NCI-H82 treated with DMSO at 0.1 percent for 48 hours (cell line): Measurements from ENCODE around the gene PRDM16.

Experiments
- DNase-seq: peaks from one replicate; lab custom pipeline; 2025; ENCODE audit not compliant: unreplicated experiment; lab: John Stamatoyannopoulos, UW

PRDM16 gene

DNA sequence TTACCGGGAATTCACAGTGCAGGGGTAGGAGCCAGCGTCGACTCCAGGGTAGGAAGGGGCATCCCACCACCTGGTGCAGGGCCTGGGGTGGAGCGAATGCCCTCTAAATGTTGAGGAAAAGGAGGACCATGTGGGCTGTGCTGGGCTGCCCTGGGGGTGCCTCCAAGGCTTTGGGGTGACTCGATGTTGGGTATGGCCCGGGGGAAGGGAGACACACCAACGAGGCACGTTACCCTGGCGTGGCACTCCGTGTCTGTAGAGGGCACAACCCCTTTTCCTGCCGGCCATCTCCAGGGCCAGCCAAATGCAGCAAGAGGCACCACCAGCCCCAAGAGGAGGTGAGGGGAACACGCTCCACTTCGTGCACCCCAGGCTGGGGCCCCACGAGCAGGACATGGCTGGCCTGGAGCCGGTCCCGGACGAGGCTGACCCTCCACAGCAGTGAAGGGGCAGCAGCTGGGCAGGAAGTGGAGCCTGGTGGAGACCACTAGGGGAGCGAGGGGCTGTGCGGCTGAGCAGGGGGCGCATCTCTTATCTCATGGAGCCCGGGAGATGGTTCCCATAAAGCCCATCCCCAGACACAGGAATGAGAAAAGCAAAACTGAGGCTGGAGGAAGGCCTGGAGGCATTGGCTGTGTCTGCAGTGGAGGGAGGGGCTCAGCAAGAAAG lies 36.5 kb upstream of the PRDM16 start:
- DNase-seq = no peak

- no peak for DNase-seq
Measured at GRCh38 chr1:3033040-3033789, 35.8 kb upstream of the PRDM16 start.

DNA sequence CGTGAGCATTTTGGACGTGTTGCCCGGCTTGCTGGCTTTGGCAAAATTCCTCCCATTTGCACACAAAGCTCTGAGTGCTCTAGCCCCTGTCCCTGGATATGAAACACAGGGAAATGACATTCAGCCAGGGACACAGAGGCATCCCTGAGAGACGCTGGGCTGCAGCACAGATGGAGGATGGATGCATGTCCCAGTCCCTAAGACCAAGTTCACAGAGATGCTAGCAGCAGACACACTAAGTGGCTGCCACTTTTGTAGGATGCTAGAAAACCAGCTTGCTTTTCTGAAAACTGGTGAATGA lies 35.3 kb upstream of the PRDM16 start:
- DNase-seq = no peak

- DNase-seq = no peak
Measured at GRCh38 chr1:3034162-3034561, 34.8 kb upstream of the PRDM16 start.

DNA sequence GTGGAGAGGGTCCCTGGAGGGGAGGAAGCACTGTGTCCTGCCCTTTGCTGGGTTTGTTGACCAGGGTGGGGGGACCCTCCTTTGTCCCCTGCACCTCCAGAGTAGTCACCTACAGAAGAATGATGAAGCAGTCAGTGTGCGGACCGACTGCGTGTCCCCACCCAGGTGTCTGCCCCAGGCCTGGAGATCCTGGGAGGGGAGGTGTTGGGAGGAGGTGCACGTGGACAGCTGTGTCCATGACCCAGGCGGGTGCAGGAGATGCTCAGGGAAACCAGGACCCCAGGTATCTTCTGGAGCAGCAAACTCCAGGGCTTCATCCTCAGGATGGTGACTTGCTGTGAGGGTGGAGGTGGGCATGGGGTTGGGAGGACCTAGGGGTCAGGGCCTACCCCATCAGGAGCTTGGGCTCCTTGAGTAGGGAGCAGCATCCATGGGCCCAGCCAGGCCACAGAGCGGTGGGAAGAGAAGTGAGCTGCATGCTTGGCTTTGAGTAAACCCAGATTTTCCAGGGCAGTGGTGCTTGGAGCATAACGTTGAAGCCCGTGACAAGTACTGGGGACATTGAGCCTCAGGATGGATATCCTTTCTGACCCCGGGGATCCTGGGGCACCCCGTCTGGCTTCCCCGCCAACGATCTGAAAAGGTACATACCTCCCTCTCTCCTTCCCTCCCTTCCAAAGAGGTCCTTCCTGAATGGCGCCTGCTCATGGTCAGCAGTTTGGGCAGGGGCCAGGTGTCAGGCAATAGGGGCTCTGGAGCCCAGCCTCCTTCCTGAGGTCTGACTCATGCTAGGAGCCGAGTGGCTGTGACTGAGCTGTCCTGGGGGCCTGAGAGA lies 34.1 kb upstream of the PRDM16 start:
- DNase-seq = no peak

GRCh38 chr1:3035563-3036446 lies 33.2 kb upstream of the PRDM16 start:
- no peak for DNase-seq

DNA sequence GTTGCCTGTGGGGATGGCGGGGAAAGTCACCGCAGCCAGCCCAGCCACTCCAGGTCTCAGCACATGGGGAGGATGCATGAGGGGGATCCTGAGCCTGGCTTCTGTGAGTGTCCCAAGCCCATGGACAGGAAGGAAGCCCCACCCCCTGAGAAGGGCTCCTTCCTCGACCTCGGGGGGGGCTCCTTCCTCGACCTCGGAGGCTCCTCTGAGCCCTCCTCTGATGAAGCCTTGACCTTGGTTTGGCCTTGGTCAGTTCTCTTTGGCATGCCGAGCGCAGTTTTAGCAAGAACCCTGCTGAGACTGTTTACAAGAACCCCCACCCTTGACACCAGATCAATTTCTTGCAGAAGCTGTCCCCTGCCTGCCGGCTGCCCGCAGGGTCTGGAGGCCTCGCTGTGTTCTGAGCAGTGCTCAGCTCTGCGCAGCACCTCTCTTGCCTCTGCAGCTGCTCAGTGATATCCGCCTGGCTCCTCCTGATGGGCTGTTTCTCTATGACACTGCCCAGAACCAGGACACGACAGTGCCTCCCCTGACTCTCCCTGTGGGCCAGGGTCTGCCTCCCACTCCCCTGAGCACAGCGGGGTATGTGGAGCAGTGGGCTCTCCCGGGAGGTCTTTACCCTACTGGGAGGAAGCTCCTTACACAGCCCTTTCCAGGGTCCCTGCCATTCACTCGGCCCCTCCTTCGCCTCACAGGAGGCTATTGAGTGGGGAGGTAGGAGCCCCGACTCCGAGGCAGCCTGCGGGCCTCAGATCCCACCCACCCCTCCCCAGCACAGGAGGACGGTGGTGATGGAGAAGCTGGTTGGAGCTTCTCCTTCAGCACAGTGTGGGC lies 32.3 kb upstream of the PRDM16 start:
- DNase-seq = no peak

DNA sequence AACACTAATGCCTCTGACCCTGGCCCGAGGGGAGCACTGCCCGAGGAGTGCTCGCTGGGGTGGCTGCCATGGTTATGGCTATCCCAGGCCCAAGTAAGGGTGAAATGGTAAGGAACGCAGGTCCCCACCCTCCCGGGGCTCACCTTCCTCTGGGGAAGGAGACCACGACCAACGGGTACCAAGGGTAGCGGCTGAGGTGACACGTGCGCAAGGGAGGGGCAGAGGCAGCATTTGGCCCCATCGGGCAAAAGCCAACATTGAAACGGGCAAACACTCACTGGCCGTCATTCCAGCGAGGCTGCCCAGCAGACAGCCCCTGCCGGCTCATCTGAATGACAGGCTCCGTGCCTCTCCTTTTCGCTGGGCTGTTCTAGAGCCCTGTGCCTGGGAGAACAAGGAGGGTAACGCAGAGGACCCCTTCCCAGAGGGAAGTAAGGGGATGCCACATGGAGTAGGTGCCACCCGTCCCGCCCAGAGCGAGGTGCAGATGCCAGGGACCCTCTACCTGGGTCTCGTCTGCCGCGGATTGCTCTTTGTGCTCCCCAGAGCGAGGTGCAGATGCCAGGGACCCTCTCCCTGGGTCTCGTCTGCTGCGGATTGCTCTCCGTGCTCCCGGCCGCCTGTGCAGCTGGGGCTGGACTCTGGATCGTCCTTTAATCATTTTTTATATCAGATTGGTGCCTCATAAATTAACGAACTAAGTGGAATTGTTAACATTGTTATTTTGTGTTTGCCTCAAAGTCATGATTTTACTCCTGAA lies 31.5 kb upstream of the PRDM16 start:
- DNase-seq = no peak

DNA sequence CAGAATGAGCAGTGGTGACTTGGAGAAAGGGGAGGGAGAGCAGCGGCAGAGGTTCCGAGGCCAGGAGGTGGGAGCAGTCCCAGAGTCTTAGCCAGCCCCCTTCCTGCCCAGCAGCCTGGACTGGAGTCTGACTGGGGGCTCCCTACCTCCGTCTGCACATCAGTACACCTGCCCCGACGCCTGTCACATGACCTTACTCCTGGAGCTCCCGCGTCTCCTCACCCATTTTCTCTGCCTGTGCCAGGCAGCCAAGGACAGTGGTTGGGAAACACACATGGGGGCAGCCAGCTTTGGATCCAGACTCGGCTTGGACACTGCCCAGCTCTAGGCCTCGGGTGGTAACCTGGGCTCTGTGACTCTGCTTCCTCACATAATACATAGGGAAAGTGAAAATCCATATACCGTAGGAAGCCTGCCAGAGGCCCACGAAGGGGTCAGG lies 30.9 kb upstream of the PRDM16 start:
- no peak for DNase-seq

- no peak for DNase-seq
Measured at GRCh38 chr1:3038571-3039181, 30.3 kb upstream of the PRDM16 start.

- no peak for DNase-seq
Measured at GRCh38 chr1:3040004-3040403, 29.0 kb upstream of the PRDM16 start.

DNA sequence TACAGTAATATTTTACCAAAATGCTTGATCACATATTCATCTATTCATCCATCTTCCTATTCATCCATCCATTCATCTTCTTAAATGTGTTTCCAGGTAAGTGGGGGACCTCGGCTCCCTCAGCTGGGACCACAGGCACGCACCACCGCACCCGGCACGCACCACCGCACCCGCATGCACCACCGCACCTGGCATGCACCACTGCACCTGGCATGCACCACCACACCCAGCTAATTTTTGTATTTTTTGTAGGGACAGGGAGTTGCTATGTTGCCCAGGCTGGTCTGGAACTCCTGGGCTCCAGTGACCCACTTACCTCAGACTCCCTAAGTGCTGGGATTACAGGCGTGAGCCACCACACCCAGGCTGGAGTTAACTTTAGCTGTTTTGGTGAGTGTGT lies 26.5 kb upstream of the PRDM16 start:
- DNase-seq = no peak

DNA sequence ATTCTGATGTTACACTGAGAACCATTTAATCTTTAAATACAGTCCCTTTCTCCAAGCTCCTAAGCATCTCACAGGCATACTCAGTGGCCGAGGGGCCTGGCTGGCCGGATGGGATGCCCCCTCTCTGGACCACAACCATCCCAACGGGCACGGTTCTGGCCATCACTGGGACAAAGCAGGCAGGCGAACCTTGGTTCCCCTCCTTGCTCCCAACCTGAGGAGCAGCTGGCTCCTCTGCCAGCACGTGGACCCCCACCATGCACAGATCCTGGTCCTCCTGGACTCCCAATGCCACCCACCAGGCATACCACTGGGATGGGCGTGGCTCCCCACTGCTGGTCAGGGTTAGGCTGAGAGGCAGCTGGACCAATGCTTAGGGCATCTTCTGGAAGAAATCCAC lies 19.8 kb upstream of the PRDM16 start:
- no peak for DNase-seq

DNA sequence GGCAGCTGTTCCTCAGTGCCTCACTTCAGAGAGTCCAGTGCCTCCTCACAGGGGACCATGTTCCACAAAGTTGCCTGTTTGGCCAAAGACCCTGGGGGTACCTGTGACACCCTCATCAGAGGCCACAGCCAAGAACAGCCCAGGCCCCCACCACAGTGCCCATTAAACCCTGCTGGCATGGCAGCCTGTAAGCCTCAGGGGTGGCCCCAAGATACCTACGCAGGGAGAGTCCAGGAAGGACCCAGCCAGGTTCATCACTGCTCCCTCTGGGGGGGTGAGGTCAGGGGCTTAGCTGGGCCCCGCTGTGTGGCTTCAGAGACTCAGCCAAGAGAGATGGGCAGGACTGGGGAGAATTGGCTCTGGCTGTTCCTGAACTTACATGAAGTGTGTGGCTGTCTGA lies 19.1 kb upstream of the PRDM16 start:
- DNase-seq = no peak

GRCh38 chr1:3050603-3051002 lies 18.4 kb upstream of the PRDM16 start:
- no peak for DNase-seq

DNA sequence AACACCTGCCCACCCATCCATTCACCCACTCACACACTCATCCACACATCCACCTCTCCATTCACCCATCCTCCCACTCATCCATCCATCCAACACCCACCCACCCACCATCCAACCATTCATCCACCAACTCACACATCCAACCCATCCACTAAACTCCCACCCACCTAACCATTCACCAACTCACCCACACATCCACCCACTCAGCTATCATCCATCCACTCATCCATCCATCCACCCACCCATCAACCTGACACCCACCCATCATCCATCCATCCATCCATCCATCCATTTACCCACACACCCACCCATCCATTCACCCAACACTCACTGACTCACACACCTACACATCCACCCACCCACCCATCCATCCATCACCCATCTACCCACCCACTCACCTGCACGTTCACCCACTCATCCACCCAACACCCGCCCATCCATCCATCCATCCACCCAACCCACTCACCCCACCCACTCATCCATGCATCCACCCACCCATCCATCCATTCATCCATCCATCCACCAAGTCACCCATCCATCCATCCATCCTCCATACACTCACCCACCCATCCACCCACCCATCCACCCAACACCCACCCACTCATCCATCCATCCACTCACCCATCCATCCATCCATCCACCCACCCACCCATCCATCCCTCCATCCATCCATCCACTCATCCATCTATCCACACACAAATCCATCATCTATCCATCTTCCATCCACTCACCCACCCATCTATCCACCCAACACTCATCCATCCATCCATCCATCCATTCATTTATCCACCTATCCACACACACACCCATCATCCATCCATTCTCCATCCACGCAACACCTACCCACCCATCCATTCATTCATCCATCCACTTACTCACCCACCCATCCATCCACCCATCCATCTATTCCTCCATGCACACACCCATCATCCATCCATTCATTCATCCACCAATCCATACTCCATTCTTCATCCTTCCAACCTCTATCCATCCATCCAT lies 17.4 kb upstream of the PRDM16 start:
- no peak for DNase-seq

DNA sequence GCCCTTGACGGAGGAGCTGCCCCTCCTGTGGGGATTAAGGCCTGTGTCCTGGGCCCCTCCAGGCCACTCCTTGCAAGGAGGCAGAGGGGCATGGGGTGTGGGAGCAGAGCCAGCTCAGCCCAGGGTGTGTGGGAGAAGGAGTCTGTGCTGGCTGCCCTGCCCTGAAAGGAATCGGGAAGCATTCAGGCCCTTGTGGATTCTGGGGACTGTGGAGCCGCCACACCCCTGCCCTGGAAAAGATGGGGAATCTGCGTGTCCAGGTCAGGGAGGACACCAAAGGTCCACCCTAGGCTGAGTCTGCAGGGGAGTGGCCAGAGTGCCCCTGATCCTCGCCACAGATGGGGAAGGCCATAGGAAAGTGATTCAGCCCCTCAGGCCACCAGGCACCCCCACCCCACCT lies 16.5 kb upstream of the PRDM16 start:
- no peak for DNase-seq
